IMR-90 (cell line): Measurements from ENCODE around the gene NRL. TPM values are rescaled to one million over a fixed set of nuclear protein-coding genes. Genes with fewer than 3 reads are reported as not detected.

Source experiments
- ATAC-seq: fragments of 200-7000 bp; cut with Tn5 transposase; 2 replicates; pipeline ENCODE4 v1.9.1; 2020; ENCODE audit warnings: low read depth, mild to moderate bottlenecking, moderate library complexity
- BruUV-seq: library from RNA; stranded (reverse); fragments of 400-500 nt; replicated peaks from 2 replicates; lab custom pipeline; 2021; lab: Mats Ljungman, UMichigan
- CTCF ChIA-PET: fragments of 300-600 bp; formaldehyde crosslinking; extraction: SDS; loops from one replicate; lab custom pipeline; 2021; ENCODE audit warnings: antibody characterized with exemption; lab: Yijun Ruan, JAX
- POLR2A ChIA-PET: fragments of 300-600 bp; sonication (Branson Sonifier 250); formaldehyde crosslinking; loops from one replicate; lab custom pipeline; 2022; ENCODE audit warnings: antibody characterized with exemption; ENCODE audit not compliant: unreplicated experiment; lab: Charles Lee
- DNase-seq: peaks from one replicate; pipeline ENCODE4 v3.0.0; 2013
- H2AFZ ChIP-seq: replicated peaks from 2 replicates; pipeline ENCODE3; 2013; ENCODE audit warnings: low read length, mild to moderate bottlenecking; ENCODE audit not compliant: poor library complexity
- H2AK5ac ChIP-seq: 2 replicates; pipeline ENCODE4 v1.6.1; 2013; ENCODE audit warnings: low read depth, low read length, inconsistent platforms
- H2AK9ac ChIP-seq: replicated peaks from 2 replicates; pipeline ENCODE3; 2013; ENCODE audit warnings: mild to moderate bottlenecking, low read depth, low read length, moderate library complexity; ENCODE audit not compliant: poor library complexity
- H2BK120ac ChIP-seq: 2 replicates; pipeline ENCODE4 v1.6.1; 2013; ENCODE audit warnings: low read depth, low read length, inconsistent platforms
- H2BK15ac ChIP-seq: 3 replicates; pipeline ENCODE4 v1.6.1; 2013; ENCODE audit warnings: low read depth, low read length, inconsistent platforms
- H2BK20ac ChIP-seq: 2 replicates; pipeline ENCODE4 v1.6.1; 2013; ENCODE audit warnings: low read depth, mild to moderate bottlenecking, inconsistent platforms, low read length, moderate library complexity
- H2BK5ac ChIP-seq: 2 replicates; pipeline ENCODE4 v1.6.1; 2013; ENCODE audit warnings: mild to moderate bottlenecking, low read depth, low read length, inconsistent platforms; ENCODE audit not compliant: poor library complexity, severe bottlenecking
- H3K14ac ChIP-seq: replicated peaks from 2 replicates; pipeline ENCODE4 v1.6.1; 2013; ENCODE audit warnings: low read depth, low read length, inconsistent platforms
- H3K18ac ChIP-seq: 2 replicates; pipeline ENCODE4 v1.6.1; 2013; ENCODE audit warnings: low read depth, low read length, control low read depth
- H3K23ac ChIP-seq: 2 replicates; pipeline ENCODE4 v1.6.1; 2013; ENCODE audit warnings: low read depth, low read length, inconsistent platforms
- H3K27ac ChIP-seq: 2 replicates; pipeline ENCODE4 v1.5.1; 2013; ENCODE audit warnings: mild to moderate bottlenecking, control low read depth, low read length; ENCODE audit not compliant: insufficient read depth
- H3K27me3 ChIP-seq: 2 replicates; pipeline ENCODE4 v1.6.1; 2013; ENCODE audit warnings: low read length; ENCODE audit not compliant: control insufficient read depth, insufficient read depth
- H3K36me3 ChIP-seq: 2 replicates; pipeline ENCODE4 v1.6.1; 2013; ENCODE audit warnings: low read length, mixed read lengths; ENCODE audit not compliant: control insufficient read depth, insufficient read depth
- H3K4ac ChIP-seq: 2 replicates; pipeline ENCODE4 v1.6.1; 2013; ENCODE audit warnings: low read depth, low read length, inconsistent platforms
- H3K4me1 ChIP-seq: 2 replicates; pipeline ENCODE4 v1.6.1; 2013; ENCODE audit warnings: low read length, mixed read lengths; ENCODE audit not compliant: control insufficient read depth, insufficient read depth
- H3K4me2 ChIP-seq: 2 replicates; pipeline ENCODE4 v1.6.1; 2013; ENCODE audit warnings: low read depth, mild to moderate bottlenecking, control low read depth, low read length, moderate library complexity
- H3K4me3 ChIP-seq: 2 replicates; pipeline ENCODE4 v1.5.1; 2013; ENCODE audit warnings: low read depth, mild to moderate bottlenecking, control low read depth, low read length, moderate library complexity; ENCODE audit not compliant: insufficient read depth
- H3K56ac ChIP-seq: 2 replicates; pipeline ENCODE4 v1.6.1; 2013; ENCODE audit warnings: low read length, inconsistent platforms; ENCODE audit not compliant: insufficient read depth; ENCODE audit errors: extremely low read depth
- H3K79me1 ChIP-seq, 2 experiments: 2 replicates each; pipeline ENCODE4 v1.6.1; 2013; ENCODE audit warnings: low read length in 2 of 2, inconsistent platforms in 1 of 2, low read depth in 1 of 2
- H3K9ac ChIP-seq: 2 replicates; pipeline ENCODE4 v1.6.1; 2013; ENCODE audit warnings: low read depth, low read length, control low read depth
- H3K9me1 ChIP-seq: 2 replicates; pipeline ENCODE4 v1.6.1; 2013; ENCODE audit warnings: low read length, inconsistent platforms; ENCODE audit not compliant: insufficient read depth
- H3K9me3 ChIP-seq: 2 replicates; pipeline ENCODE4 v1.6.1; 2013; ENCODE audit warnings: low read length; ENCODE audit not compliant: control insufficient read depth, insufficient read depth
- H4K20me1 ChIP-seq: 2 replicates; pipeline ENCODE4 v1.6.1; 2013; ENCODE audit warnings: low read length, inconsistent platforms; ENCODE audit not compliant: insufficient read depth
- H4K5ac ChIP-seq: 2 replicates; pipeline ENCODE4 v1.6.1; 2013; ENCODE audit warnings: mild to moderate bottlenecking, low read depth, low read length, control low read depth
- H4K8ac ChIP-seq, 2 experiments: 2 replicates each; pipeline ENCODE4 v1.6.1; 2013; ENCODE audit warnings: low read depth in 2 of 2, low read length in 2 of 2, control low read depth in 1 of 2, inconsistent platforms in 1 of 2
- H4K91ac ChIP-seq: 2 replicates; pipeline ENCODE4 v1.6.1; 2013; ENCODE audit warnings: low read depth, low read length, inconsistent platforms; ENCODE audit not compliant: insufficient read depth
- RAD21 ChIP-seq: IDR thresholded peaks from 2 replicates; pipeline ENCODE4 v1.6.1; 2012; ENCODE audit warnings: low read length, improper control_type of control experiment
- WGBS, 2 experiments: methylation state at CpG; one replicate each; pipeline versions ENCODE4 v1.1.5 to v1.1.7; 2013; ENCODE audit warnings: missing lambda C conversion rate in 2 of 2; ENCODE audit not compliant: insufficient read length in 1 of 2; ENCODE audit errors: extremely low coverage in 2 of 2; 5-methylcytosine and 5-hydroxymethylcytosine counted together
- dilution Hi-C: fragments of 300-500 bp; cut with HindIII; formaldehyde crosslinking; loops from one replicate; pipeline ENCODE4 v1.14.3; 2018; ENCODE audit warnings: low sequenced_read_pairs; ENCODE audit not compliant: unreplicated experiment
- in situ Hi-C: fragments of 300-500 bp; cut with MboI; formaldehyde crosslinking; loops from 3 replicates; pipeline ENCODE4 v1.14.3; 2019; ENCODE audit warnings: low sequenced_read_pairs, inconsistent platforms, mixed read lengths
- intact Hi-C: fragments of 100-400 bp; cut with micrococcal nuclease; formaldehyde crosslinking; loops from 2 replicates; pipeline ENCODE4 v1.10.0; 2022
- polyA plus RNA-seq, 3 experiments: library from polyadenylated mRNA; depleted of rRNA; stranded (reverse); fragments of >200 nt; gene quantifications; 2 replicates each; pipeline ENCODE4 v1.2.3, GENCODE V29; 2012; ENCODE audit warnings: low replicate concordance in 1 of 3
- total RNA-seq: library from RNA; depleted of rRNA; stranded (reverse); fragments of >200 nt; gene quantifications from 2 replicates; pipeline ENCODE4 v1.2.3, GENCODE V29; 2012

The NRL gene
- total and polyA plus RNA-seq, 2 of the 4 experiments (the other 2 are of a cell fraction), result 0.18 to 0.70 TPM

DNA sequence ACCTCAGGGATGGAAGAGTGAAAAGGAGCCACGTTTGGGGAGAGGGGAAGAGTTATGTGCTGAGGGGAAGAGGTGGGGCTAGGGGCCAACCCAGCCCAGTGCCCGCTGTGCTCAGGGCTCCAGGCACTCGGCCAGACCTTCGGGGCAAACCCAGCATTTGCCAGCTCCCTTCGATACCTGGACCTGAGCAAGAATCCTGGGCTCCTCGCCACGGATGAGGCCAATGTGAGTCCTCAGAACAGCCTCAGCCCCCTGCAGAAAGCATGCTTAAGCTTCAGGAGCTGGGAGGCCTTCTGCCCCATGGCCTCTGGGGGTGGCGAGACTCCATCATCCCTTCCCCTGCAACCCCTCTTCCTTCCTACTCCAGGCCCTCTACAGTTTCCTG is 58.0 kb downstream of the NRL start:
- intact Hi-C loops (no loop called here), in situ Hi-C loops (loop anchor here (5.0 kb wide), 1 partner anchor 36 kb away; the partner anchor contains the start of gene PCK2), dilution Hi-C loops (no loop called here)
- Histone ChIP-seq H3K4ac (no peak overlapping the region), H2BK5ac (no peak overlapping the region), H2AK9ac (no peak overlapping the region), H4K20me1 (peaks cover 3% of the 10 kb centered on the region; the same call in 1 of the 2 replicates), H2AK5ac (no peak overlapping the region), H3K36me3 (no peaks in the 10 kb centered on the region), H4K5ac (no peak overlapping the region), H3K4me1 (0 out of 2 replicates have a peak, but pooled peaks cover 2% of the 10 kb centered on the region), H3K27ac (no peak overlapping the region), H3K9ac (no peak overlapping the region), H3K27me3 (peaks cover 34% of the 10 kb centered on the region; the same call in 1 of the 2 replicates), H4K8ac (no peak overlapping the region), H2BK120ac (no peak overlapping the region), H3K4me2 (no peak overlapping the region), H2BK20ac (no peak overlapping the region), H3K18ac (no peak overlapping the region), H3K23ac (no peak overlapping the region), H3K9me1 (0 out of 2 replicates have a peak, but pooled peaks cover 3% of the 10 kb centered on the region), H3K14ac (no peak overlapping the region), H3K4me3 (no peak overlapping the region), H2BK15ac (no peak overlapping the region), H3K56ac (no peak overlapping the region), H4K91ac (no peak overlapping the region), H2AFZ (no peak overlapping the region), H3K9me3 (no peaks in the 10 kb centered on the region), H3K79me1 (no peaks in the 10 kb centered on the region)
- ChIA-PET POLR2A (no interaction called here), CTCF (interaction anchor here (1.0 to 2.7 kb wide), 3 partner anchors 35 to 53 kb away, joined by 3 to 41 read pairs (median 30); partner anchors contain the start of gene PCK2)
- no peak for TF ChIP-seq RAD21
- no peak for ATAC-seq
- no peak for DNase-seq
- BruUV-seq, result no TSS peak
- WGBS, 2 experiments, result 18% methylated on average over 2 of the region's 8 CpGs; no CpG with 5 or more reads in 1 of the 2 experiments
